RCC 7860 (cell line): ENCODE results near the gene SHE.
"Not testable (repeated sequence)": the region's sequence is repeated elsewhere in the genome, so short reads cannot be mapped to it uniquely, and the experiment has no call there.

Source experiments
- DNase-seq: peaks from one replicate; pipeline ENCODE4 v3.0.0-alpha.2; 2015; ENCODE audit warnings: low spot score
- FAIRE-seq: peaks from 2 replicates; lab custom pipeline; 2012; peaks lifted over from hg19 to GRCh38; lab: Jason Lieb, UNC

The SHE gene

DNA sequence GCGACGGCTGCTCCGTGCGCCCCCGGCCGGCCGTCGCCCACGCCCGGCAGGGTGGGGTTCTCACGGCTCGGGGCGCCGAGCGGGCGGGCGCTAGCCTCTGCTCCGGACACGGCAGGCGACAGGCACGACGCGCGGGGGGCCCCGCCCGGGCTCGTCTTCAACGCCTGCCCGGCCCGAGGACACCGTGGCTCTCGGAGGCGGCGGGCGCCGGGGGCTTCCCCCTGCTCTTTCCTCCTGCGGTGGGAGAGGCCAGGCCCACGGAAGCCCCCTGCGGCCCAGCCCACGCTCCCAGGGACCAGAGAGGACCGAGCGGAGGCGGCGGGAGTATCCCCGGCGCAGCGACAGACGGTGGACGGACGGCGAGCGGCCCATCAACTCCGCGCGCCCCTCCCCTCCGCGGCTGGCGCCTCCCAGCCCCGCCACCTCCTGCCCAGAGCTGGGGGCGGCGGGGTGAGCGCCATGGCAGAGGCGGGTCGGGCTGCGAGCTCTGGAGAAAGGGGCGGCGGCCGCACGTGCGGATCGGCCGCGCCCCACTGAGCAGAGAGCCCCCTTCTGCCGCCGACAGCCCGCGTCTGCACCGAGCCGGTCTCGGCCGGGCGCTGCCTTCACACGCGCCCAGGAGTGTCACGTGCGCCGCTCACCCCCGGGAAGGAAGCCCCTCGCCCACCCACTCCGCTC, at the start of gene SHE, which contains the start of gene TDRD10:
TSS of gene SHE (minus strand) at position 347 of the 678 bp plus-strand sequence. CDS start 386 bp downstream, outside the sequence.
TSS of gene TDRD10 (plus strand) at position 154 of the 678 bp plus-strand sequence. CDS start 4,685 bp downstream, outside the sequence.
- no peak for DNase-seq
- no peak for FAIRE-seq

GRCh38 chr1:154551474-154551873, 49.3 kb upstream of the SHE start:
- FAIRE-seq = no peak
- no peak for DNase-seq

- DNase-seq (no peak), FAIRE-seq (no peak)
These were observed 48.4 kb upstream of the SHE start for GRCh38 chr1:154550657-154551056.

- DNase-seq (no peak), FAIRE-seq (no peak)
These were observed 47.9 kb upstream of the SHE start for GRCh38 chr1:154550070-154550469.

DNA sequence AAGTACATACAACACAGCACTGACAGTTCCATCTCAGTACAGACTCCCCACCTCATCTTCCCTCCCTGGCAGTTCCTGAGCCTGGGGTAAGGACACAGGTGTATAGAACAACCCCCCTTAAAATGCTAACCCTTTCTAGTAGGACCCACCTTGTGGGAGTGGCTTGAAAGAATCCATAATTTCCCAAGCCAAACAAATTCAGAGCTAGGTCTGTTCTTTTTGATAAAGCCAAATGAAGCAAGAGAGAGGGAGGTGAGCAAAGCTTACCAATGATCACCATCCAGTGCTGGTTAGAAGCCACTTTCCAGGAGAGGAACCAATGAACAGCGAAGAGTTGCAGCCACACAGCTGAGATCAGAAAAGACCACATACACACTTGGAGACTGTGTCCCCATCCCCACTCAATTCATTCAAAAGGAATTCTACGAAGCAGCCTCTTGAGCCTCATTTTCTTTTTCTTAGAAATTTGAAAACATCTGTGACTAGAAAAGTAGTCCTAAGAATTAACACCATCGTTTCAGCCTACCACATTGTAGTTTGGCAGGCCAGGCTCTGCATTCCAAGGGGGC, 47.1 kb upstream of the SHE start:
- no peak for FAIRE-seq

DNA sequence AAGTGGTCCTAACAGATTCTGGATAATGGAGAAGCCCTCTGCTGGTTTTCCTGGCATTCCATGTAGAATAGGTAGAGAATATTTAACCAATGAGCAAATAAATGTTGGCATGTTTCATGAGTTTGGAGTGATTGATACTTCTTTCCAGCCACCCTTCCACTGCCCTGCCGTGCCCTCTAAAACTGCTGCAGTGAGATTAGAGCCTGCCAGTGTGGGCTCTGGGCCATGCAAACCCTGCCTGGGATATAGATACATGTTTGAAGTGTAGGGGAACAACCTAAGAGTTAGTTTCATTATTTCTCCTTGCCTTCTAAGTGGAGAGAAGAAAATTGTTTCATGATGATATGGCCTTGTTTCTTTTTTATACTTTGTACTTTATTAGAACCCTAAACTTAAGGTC, 45.8 kb upstream of the SHE start:
- DNase-seq (no peak), FAIRE-seq (no peak)

More for the DNA sequence above, 47.1 kb upstream of the SHE start:
- DNase-seq = no peak

DNA sequence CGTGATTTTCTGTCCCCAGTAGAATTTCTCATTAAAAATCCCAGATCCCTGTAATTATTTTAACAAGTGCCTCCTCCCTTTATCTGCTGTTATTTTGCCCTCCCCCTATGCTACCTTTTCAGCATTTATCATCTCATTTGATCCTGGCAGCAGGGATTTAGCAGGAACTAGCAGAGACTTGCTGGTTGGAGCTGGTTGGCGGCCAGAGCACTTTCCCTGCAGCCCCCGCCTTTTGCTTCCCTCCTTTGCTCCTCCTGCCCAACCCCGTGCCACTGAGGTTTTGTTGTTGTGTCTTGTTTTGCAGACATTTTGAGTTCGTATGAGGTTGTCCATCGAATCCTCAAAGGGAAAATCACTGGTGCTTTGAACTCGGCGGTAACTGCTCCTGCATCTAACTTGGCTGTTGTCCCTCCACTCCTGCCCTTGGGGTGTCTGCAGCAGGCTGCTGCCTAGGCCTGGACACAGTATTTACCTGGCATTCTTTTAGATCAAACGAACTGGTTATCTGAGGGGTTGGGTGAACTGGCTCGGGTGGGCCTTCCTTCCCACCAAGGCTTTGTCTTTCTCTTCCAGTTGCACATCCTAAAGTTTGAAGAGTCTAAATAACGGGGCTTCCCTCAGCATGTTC, 45.0 kb upstream of the SHE start:
- no peak for FAIRE-seq
- DNase-seq = no peak

DNA sequence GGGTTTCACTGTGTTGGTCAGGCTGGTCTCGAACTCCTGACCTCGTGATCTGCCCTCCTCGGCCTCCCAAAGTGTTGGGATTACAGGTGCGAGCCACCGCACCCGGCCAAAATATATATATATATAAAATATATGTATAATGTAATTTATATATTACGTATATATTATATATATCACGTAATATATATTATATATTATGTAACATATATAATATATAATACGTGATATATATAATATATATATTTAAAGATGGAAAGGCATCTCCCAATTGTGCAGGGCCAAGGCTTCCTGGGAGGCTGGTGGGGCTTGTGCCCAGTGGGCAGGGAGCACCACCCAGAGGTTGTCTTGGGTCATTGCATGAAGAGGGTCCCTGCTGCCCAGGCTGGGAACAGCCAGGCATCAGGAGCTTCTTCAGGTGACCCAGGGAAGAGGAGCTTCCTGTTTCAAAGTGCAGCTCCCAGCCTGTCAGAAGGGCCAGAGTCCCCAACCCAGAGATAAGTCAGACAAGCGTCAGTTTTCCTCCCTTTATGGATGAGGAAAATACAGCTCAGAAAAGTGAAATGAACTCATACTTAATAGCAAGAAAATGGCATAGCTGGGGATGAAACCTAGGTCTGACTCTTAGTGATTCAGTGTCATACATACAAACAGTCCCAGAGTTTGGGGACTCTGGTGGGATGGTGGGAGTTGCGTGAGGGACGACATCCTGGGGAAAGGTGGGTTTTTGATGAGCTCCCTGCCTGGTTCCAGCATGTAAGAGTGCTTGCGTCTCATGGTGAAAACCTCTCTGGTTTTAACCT, 44.3 kb upstream of the SHE start:
- DNase-seq (peak; percentile 43), FAIRE-seq (peak; percentile 72)

DNA sequence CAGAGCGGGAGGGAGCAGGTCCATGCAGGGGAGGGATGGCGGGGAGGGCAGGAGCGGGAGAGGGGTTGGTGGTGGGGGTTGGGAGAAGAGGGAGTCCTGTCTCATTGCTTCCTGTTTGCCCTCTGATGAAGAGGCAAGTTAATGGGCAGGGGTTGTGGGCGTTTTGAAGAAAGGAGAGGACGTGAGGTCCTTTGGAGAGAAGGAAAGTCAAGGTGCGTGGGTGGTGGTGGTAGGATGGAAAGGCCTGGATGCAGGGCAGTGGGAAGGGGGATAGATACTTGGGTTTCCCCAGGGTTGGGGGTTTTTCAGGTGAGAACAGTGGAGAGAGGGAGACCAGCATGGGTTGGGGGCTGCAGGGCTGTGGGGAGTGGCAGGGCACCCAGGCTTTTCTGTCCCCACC, 39.0 kb upstream of the SHE start:
- no peak for FAIRE-seq

DNA sequence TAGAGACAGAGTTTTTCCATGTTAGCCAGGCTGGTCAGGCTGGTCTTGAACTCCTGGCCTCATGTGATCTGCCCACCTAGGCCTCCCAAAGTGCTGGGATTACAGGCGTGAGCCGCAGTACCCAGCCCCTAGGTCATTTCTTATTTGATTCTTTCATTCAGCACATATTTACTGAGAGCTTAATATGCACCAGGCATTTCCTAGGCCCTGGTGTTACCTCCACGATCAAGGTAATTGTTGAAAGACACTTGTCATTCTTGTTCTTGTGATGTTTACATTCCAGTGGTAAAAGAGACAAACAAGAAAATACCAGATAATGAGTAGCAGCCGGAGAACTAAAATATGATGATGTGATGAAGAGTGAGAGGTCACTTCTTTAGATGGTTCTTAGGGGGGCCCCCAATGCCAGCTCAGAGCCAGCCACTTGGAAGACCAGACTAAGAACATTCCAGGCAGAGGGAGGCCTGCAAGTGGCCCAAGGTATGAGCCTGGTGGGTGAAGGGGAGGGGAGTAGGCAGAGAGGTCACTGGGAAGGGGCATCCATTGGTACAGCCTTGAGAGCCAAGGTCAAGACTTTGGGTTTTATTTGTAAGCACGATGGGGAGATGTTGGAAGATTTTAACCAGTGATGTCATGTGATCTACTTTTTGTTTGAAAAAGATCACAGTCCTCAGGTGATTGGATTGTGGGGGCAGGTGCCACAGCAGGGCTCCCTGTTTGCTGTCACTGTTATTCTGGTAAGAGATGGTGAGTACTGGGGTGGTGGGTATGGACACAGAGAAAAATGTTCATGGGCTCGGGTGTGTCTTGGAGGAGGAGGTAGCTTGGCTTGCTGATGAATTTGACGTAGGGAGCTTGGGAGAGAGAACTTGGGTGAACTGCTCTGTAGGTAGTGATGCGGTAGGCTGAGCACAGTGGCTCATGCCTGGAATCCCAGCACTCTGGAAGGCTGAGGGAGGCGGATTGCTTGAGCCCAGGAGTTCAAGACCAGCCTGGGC, 37.6 kb upstream of the SHE start:
- no peak for FAIRE-seq
- DNase-seq = no peak

More for the DNA sequence above, 39.0 kb upstream of the SHE start:
- no peak for DNase-seq

DNA sequence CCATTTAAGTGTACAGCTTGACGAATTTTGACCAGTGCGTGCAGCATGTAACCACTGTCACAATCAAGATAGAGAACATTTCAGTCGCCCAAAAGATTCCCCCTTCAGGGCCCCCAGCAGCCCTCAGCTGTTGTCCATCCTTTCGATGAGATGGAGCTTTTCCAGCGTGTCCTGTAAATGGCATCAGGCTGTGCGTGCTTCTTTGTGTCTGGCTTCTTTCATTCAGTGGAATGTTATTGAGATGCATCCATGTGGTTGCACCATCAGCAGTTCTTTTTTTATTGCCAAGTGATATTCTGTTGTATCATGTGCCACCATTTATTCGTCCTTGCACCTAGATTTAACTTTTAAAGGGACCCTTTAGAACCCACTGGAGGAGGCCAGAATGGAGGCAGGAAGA, 34.4 kb upstream of the SHE start:
- FAIRE-seq = no peak

DNA sequence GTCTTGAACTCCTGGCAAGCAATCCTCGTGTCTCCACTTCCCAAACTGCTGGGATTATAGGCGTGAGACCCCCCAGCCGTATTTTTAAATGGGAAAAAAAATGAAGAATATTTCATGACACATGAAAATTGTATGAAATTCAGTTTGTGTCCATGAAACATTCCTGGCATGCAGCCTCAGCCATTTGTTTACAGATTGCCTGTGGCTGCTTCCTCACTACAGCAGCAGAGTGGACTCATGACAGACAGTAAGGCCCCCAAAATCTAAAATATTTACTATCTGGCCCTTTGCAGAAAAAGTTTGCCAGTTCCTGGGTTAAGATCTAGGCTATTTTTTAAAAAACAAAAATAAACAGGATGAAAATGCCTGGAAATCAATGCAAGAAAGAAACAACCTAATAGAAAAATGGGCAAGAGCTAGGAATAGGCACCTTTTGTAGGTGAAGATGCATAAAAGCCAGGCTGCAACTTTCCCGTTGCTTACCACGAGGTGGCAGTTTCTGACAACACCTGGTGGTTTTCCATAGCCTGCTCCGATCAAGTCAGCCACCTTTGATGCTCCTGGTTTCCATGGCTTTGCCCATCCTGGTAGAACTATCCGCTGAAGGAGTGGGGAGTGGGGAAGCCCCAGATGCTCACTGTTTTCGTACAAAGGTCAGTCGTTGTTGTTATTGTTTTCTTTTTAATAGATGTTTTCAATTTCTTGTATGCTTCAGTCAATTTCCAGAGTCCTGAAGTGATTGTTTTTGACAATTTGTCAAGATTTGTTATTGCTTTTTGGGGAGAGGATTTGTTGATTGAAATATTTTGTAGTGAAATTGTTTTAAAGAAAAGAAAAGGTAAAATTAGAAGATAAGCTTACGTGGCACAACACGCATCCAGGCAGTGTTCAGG, 32.0 kb upstream of the SHE start:
- FAIRE-seq (no peak), DNase-seq (peak; percentile 15)

More for the DNA sequence above, 34.4 kb upstream of the SHE start:
- no peak for DNase-seq

DNA sequence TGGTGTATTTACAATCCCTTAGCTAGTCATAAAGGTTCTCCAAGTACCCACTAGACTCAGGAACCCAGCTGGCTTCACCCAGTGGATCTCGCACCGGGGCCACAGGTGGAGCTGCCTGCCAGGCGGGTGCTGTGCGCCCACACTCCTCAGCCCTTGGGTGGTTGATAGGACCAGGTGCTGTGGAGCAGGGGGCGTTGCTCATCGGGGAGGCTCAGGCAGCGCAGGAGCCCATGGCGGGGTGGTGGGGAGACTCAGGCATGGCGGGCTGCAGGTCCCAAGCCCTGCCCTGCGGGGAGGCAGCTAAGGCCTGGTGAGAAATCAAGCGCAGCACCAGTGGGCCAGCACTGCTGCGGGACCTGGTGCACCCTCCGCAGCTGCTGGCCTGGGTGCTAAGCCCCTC, 29.7 kb upstream of the SHE start:
- FAIRE-seq, DNase-seq: not testable (repeated sequence)

GRCh38 chr1:154529308-154529707, 27.1 kb upstream of the SHE start:
- FAIRE-seq (no peak), DNase-seq (no peak)

DNA sequence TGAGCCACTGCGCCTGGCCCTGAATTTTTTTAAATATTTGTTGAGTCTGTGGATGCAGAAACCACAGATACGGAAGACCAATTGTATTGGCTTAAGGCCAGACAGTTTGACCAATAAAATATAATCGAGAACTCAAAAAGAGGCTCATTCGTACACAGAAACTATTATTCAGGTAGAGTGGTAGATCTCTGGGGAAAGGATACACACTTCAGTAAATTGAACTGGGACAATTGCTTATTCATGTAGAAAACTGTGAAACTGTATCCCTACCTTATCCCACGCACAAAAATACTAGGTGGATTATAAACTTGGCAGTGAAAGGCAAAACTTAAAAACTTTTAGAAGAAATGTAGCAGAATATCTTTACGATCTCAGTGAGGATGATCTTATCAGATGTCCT, 25.0 kb upstream of the SHE start:
- FAIRE-seq (no peak), DNase-seq (no peak)

DNA sequence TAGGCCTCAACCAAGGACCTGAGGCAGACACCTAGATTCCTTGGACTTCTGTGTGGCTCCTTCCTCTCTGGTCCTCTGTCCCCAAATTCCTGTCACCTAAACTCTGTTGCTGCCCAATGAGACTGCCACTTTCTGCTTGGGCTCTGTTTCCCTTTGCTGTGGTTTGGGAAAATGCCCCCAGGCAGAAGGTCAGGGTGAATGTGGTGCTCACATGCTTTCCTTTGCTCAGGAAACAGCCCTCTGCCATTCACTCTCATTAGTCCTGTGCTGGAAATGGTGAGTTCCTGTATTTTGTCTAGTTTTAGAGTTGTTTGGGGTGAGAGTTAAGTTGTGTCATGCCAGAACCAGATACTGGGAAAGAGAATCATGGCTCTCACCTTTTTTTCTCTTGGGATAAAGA, 22.7 kb upstream of the SHE start:
- DNase-seq = no peak
- no peak for FAIRE-seq

DNA sequence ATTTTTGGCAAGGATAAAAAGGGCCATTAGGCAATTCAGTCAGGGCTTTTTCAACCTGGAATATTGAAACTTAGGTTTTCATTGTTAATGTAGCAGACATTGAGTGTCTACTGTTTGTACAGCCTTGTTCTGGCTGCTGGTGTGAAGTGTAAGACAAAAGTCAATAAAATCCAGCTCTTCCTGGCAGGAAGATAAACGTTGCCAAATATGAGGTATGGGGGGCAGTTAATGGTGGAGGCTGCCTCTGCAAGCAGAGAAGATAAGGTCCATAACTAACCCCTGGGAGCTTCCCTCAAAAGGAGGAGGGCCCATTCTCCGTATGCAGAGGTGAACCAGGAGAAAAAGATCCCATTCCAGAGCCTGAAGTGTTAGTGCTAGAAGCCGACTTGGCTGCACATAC, 19.5 kb upstream of the SHE start:
- DNase-seq (no peak), FAIRE-seq (no peak)

GRCh38 chr1:154520333-154520732, 18.1 kb upstream of the SHE start:
- FAIRE-seq (no peak), DNase-seq (no peak)

- no peak for FAIRE-seq
These were observed 17.4 kb upstream of the SHE start for GRCh38 chr1:154519591-154519991.

More at GRCh38 chr1:154519591-154519991, 17.4 kb upstream of the SHE start:
- DNase-seq = no peak
